Neural cell (in vitro differentiated cells): ENCODE results near the gene PSMB4.

Source experiments
- CTCF ChIP-seq: fragments of 450-650 bp; IDR thresholded peaks from 2 replicates; pipeline ENCODE4 v1.5.1; 2014; ENCODE audit warnings: antibody characterized with exemption, mild to moderate bottlenecking, moderate library complexity; ENCODE audit not compliant: poor library complexity, severe bottlenecking
- EP300 ChIP-seq: fragments of 450-650 bp; conservative IDR thresholded peaks from 2 replicates; pipeline ENCODE4 v1.6.1; 2014; ENCODE audit warnings: antibody characterized with exemption, mild to moderate bottlenecking, moderate library complexity; ENCODE audit not compliant: poor library complexity, severe bottlenecking
- EZH2 ChIP-seq: fragments of 200-600, 300-800 bp; shearing (Covaris generic), sonication (generic); IDR thresholded peaks from 2 replicates; pipeline ENCODE4 v1.6.1; 2014; ENCODE audit warnings: antibody characterized with exemption, low read length, borderline replicate concordance, mild to moderate bottlenecking; ENCODE audit not compliant: insufficient read depth, poor library complexity, severe bottlenecking
- MXI1 ChIP-seq: fragments of 450-650 bp; conservative IDR thresholded peaks from 2 replicates; pipeline ENCODE4 v1.6.1; 2014; ENCODE audit warnings: antibody characterized with exemption, mild to moderate bottlenecking; ENCODE audit not compliant: poor library complexity, severe bottlenecking
- POLR2AphosphoS5 ChIP-seq: IDR thresholded peaks from 2 replicates; pipeline ENCODE4 v1.6.1; 2012
- RAD21 ChIP-seq: fragments of 450-650 bp; conservative IDR thresholded peaks from 2 replicates; pipeline ENCODE4 v1.6.1; 2014; ENCODE audit warnings: antibody characterized with exemption, mild to moderate bottlenecking, moderate library complexity

- no peak for TF ChIP-seq CTCF
- no peak for TF ChIP-seq POLR2AphosphoS5
- no peak for TF ChIP-seq EP300
- no peak for TF ChIP-seq EZH2
- no peak for TF ChIP-seq RAD21
- TF ChIP-seq MXI1, result no peak
Measured at GRCh38 chr1:151367658-151368392, 31.5 kb upstream of the PSMB4 start.
